ENCODE results near the gene TRIP12.

DNA sequence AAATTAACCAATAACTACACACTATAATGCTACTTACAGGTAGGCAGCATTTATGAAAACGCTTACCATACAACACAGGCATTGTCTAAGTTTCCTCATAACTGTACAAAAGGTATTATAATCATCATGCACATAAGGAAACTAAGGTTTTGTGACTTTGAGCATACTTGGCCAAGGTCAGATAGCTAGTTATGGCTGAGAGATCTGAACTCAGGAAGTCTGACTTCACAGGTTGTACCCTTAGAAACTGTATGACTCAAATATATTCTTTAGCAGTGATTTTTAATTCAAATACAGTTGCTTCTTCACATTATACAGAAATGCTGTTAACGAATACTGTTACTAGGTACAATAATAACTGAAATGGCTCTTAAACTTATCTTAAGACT, 89.3 kb downstream of the TRIP12 start:
- no peak for TF ChIP-seq POLR2A (IDR thresholded peaks at IDR 0.05; ENCODE audit: low read length)
- no peak for TF ChIP-seq GATA1 (IDR thresholded peaks at IDR 0.05; ENCODE audit: low read depth, low read length)
